IMR-90 (cell line): ENCODE results near the gene MRTFA. TPM values are rescaled to one million over a fixed set of nuclear protein-coding genes. Genes with fewer than 3 reads are reported as not detected.

ENCODE experiments used
- ATAC-seq: fragments of 200-7000 bp; cut with Tn5 transposase; 2 replicates; pipeline ENCODE4 v1.9.1; 2020; ENCODE audit warnings: low read depth, mild to moderate bottlenecking, moderate library complexity
- BruUV-seq: library from RNA; stranded (reverse); fragments of 400-500 nt; replicated peaks from 2 replicates; lab custom pipeline; 2021; lab: Mats Ljungman, UMichigan
- CTCF ChIA-PET: fragments of 300-600 bp; formaldehyde crosslinking; extraction: SDS; loops from one replicate; lab custom pipeline; 2021; ENCODE audit warnings: antibody characterized with exemption; lab: Yijun Ruan, JAX
- POLR2A ChIA-PET: fragments of 300-600 bp; sonication (Branson Sonifier 250); formaldehyde crosslinking; loops from one replicate; lab custom pipeline; 2022; ENCODE audit warnings: antibody characterized with exemption; ENCODE audit not compliant: unreplicated experiment; lab: Charles Lee
- DNase-seq: peaks from one replicate; pipeline ENCODE4 v3.0.0; 2013
- H2AFZ ChIP-seq: replicated peaks from 2 replicates; pipeline ENCODE3; 2013; ENCODE audit warnings: low read length, mild to moderate bottlenecking; ENCODE audit not compliant: poor library complexity
- H2AK5ac ChIP-seq: 2 replicates; pipeline ENCODE4 v1.6.1; 2013; ENCODE audit warnings: low read depth, low read length, inconsistent platforms
- H2AK9ac ChIP-seq: replicated peaks from 2 replicates; pipeline ENCODE3; 2013; ENCODE audit warnings: mild to moderate bottlenecking, low read depth, low read length, moderate library complexity; ENCODE audit not compliant: poor library complexity
- H2BK120ac ChIP-seq: 2 replicates; pipeline ENCODE4 v1.6.1; 2013; ENCODE audit warnings: low read depth, low read length, inconsistent platforms
- H2BK15ac ChIP-seq: 3 replicates; pipeline ENCODE4 v1.6.1; 2013; ENCODE audit warnings: low read depth, low read length, inconsistent platforms
- H2BK20ac ChIP-seq: 2 replicates; pipeline ENCODE4 v1.6.1; 2013; ENCODE audit warnings: low read depth, mild to moderate bottlenecking, inconsistent platforms, low read length, moderate library complexity
- H2BK5ac ChIP-seq: 2 replicates; pipeline ENCODE4 v1.6.1; 2013; ENCODE audit warnings: mild to moderate bottlenecking, low read depth, low read length, inconsistent platforms; ENCODE audit not compliant: poor library complexity, severe bottlenecking
- H3K14ac ChIP-seq: replicated peaks from 2 replicates; pipeline ENCODE4 v1.6.1; 2013; ENCODE audit warnings: low read depth, low read length, inconsistent platforms
- H3K18ac ChIP-seq: 2 replicates; pipeline ENCODE4 v1.6.1; 2013; ENCODE audit warnings: low read depth, low read length, control low read depth
- H3K23ac ChIP-seq: 2 replicates; pipeline ENCODE4 v1.6.1; 2013; ENCODE audit warnings: low read depth, low read length, inconsistent platforms
- H3K27ac ChIP-seq: 2 replicates; pipeline ENCODE4 v1.5.1; 2013; ENCODE audit warnings: mild to moderate bottlenecking, control low read depth, low read length; ENCODE audit not compliant: insufficient read depth
- H3K27me3 ChIP-seq: 2 replicates; pipeline ENCODE4 v1.6.1; 2013; ENCODE audit warnings: low read length; ENCODE audit not compliant: control insufficient read depth, insufficient read depth
- H3K36me3 ChIP-seq: 2 replicates; pipeline ENCODE4 v1.6.1; 2013; ENCODE audit warnings: low read length, mixed read lengths; ENCODE audit not compliant: control insufficient read depth, insufficient read depth
- H3K4ac ChIP-seq: 2 replicates; pipeline ENCODE4 v1.6.1; 2013; ENCODE audit warnings: low read depth, low read length, inconsistent platforms
- H3K4me1 ChIP-seq: 2 replicates; pipeline ENCODE4 v1.6.1; 2013; ENCODE audit warnings: low read length, mixed read lengths; ENCODE audit not compliant: control insufficient read depth, insufficient read depth
- H3K4me2 ChIP-seq: 2 replicates; pipeline ENCODE4 v1.6.1; 2013; ENCODE audit warnings: low read depth, mild to moderate bottlenecking, control low read depth, low read length, moderate library complexity
- H3K4me3 ChIP-seq: 2 replicates; pipeline ENCODE4 v1.5.1; 2013; ENCODE audit warnings: low read depth, mild to moderate bottlenecking, control low read depth, low read length, moderate library complexity; ENCODE audit not compliant: insufficient read depth
- H3K56ac ChIP-seq: 2 replicates; pipeline ENCODE4 v1.6.1; 2013; ENCODE audit warnings: low read length, inconsistent platforms; ENCODE audit not compliant: insufficient read depth; ENCODE audit errors: extremely low read depth
- H3K79me1 ChIP-seq, 2 experiments: 2 replicates each; pipeline ENCODE4 v1.6.1; 2013; ENCODE audit warnings: low read length in 2 of 2, inconsistent platforms in 1 of 2, low read depth in 1 of 2
- H3K9ac ChIP-seq: 2 replicates; pipeline ENCODE4 v1.6.1; 2013; ENCODE audit warnings: low read depth, low read length, control low read depth
- H3K9me1 ChIP-seq: 2 replicates; pipeline ENCODE4 v1.6.1; 2013; ENCODE audit warnings: low read length, inconsistent platforms; ENCODE audit not compliant: insufficient read depth
- H3K9me3 ChIP-seq: 2 replicates; pipeline ENCODE4 v1.6.1; 2013; ENCODE audit warnings: low read length; ENCODE audit not compliant: control insufficient read depth, insufficient read depth
- H4K20me1 ChIP-seq: 2 replicates; pipeline ENCODE4 v1.6.1; 2013; ENCODE audit warnings: low read length, inconsistent platforms; ENCODE audit not compliant: insufficient read depth
- H4K5ac ChIP-seq: 2 replicates; pipeline ENCODE4 v1.6.1; 2013; ENCODE audit warnings: mild to moderate bottlenecking, low read depth, low read length, control low read depth
- H4K8ac ChIP-seq, 2 experiments: 2 replicates each; pipeline ENCODE4 v1.6.1; 2013; ENCODE audit warnings: low read depth in 2 of 2, low read length in 2 of 2, control low read depth in 1 of 2, inconsistent platforms in 1 of 2
- H4K91ac ChIP-seq: 2 replicates; pipeline ENCODE4 v1.6.1; 2013; ENCODE audit warnings: low read depth, low read length, inconsistent platforms; ENCODE audit not compliant: insufficient read depth
- BHLHE40 ChIP-seq: fragments of 150-350 bp; IDR thresholded peaks from 2 replicates; pipeline ENCODE4 v1.6.1; 2016; ENCODE audit warnings: mild to moderate bottlenecking, low read depth, low read length
- CEBPB ChIP-seq: IDR thresholded peaks from 2 replicates; pipeline ENCODE4 v1.6.1; 2012; ENCODE audit warnings: low read depth, low read length, improper control_type of control experiment
- CHD1 ChIP-seq: IDR thresholded peaks from 2 replicates; pipeline ENCODE4 v1.6.1; 2012; ENCODE audit warnings: low read depth, low read length, improper control_type of control experiment
- FOS ChIP-seq: fragments of 150-350 bp; IDR thresholded peaks from 2 replicates; pipeline ENCODE4 v1.6.1; 2016; ENCODE audit warnings: low read depth, low read length
- MAZ ChIP-seq: IDR thresholded peaks from 2 replicates; pipeline ENCODE4 v1.6.1; 2012; ENCODE audit warnings: low read depth, mild to moderate bottlenecking, low read length, improper control_type of control experiment, moderate library complexity, borderline replicate concordance
- MXI1 ChIP-seq: IDR thresholded peaks from 2 replicates; pipeline ENCODE4 v1.6.1; 2012; ENCODE audit warnings: low read depth, mild to moderate bottlenecking, low read length, moderate library complexity, borderline replicate concordance
- NFE2L2 ChIP-seq: fragments of 150-350 bp; IDR thresholded peaks from 2 replicates; pipeline ENCODE4 v1.6.1; 2016; ENCODE audit warnings: low read depth, mild to moderate bottlenecking, low read length
- POLR2A ChIP-seq: IDR thresholded peaks from 2 replicates; pipeline ENCODE4 v1.6.1; 2012; ENCODE audit warnings: mild to moderate bottlenecking, low read depth, low read length
- RAD21 ChIP-seq: IDR thresholded peaks from 2 replicates; pipeline ENCODE4 v1.6.1; 2012; ENCODE audit warnings: low read length, improper control_type of control experiment
- RCOR1 ChIP-seq: IDR thresholded peaks from 2 replicates; pipeline ENCODE4 v1.6.1; 2012; ENCODE audit warnings: mild to moderate bottlenecking, low read length, improper control_type of control experiment; ENCODE audit not compliant: insufficient replicate concordance
- RFX5 ChIP-seq: IDR thresholded peaks from 2 replicates; pipeline ENCODE4 v1.8.0; 2012; ENCODE audit warnings: low read depth, mild to moderate bottlenecking, low read length, moderate library complexity
- SMC3 ChIP-seq: fragments of 150-350 bp; IDR thresholded peaks from 2 replicates; pipeline ENCODE4 v1.6.1; 2016; ENCODE audit warnings: low read depth, mild to moderate bottlenecking, antibody characterized with exemption, low read length, moderate library complexity
- WGBS, 2 experiments: methylation state at CpG; one replicate each; pipeline versions ENCODE4 v1.1.5 to v1.1.7; 2013; ENCODE audit warnings: missing lambda C conversion rate in 2 of 2; ENCODE audit not compliant: insufficient read length in 1 of 2; ENCODE audit errors: extremely low coverage in 2 of 2; 5-methylcytosine and 5-hydroxymethylcytosine counted together
- dilution Hi-C: fragments of 300-500 bp; cut with HindIII; formaldehyde crosslinking; loops from one replicate; pipeline ENCODE4 v1.14.3; 2018; ENCODE audit warnings: low sequenced_read_pairs; ENCODE audit not compliant: unreplicated experiment
- in situ Hi-C: fragments of 300-500 bp; cut with MboI; formaldehyde crosslinking; loops from 3 replicates; pipeline ENCODE4 v1.14.3; 2019; ENCODE audit warnings: low sequenced_read_pairs, inconsistent platforms, mixed read lengths
- intact Hi-C: fragments of 100-400 bp; cut with micrococcal nuclease; formaldehyde crosslinking; loops from 2 replicates; pipeline ENCODE4 v1.10.0; 2022
- polyA plus RNA-seq, 3 experiments: library from polyadenylated mRNA; depleted of rRNA; stranded (reverse); fragments of >200 nt; gene quantifications; 2 replicates each; pipeline ENCODE4 v1.2.3, GENCODE V29; 2012; ENCODE audit warnings: low replicate concordance in 1 of 3
- total RNA-seq: library from RNA; depleted of rRNA; stranded (reverse); fragments of >200 nt; gene quantifications from 2 replicates; pipeline ENCODE4 v1.2.3, GENCODE V29; 2012
- TF ChIP-seq, protein P1 (sequence below): conservative IDR thresholded peaks from 2 replicates; pipeline ENCODE4 v1.5.1; 2012; ENCODE audit warnings: mild to moderate bottlenecking, low read depth, low read length, improper control_type of control experiment
- TF ChIP-seq, protein P2 (sequence below): fragments of 150-350 bp; IDR thresholded peaks from 2 replicates; pipeline ENCODE4 v1.6.1; 2016; ENCODE audit warnings: low read depth, mild to moderate bottlenecking, low read length, moderate library complexity, borderline replicate concordance
- TF ChIP-seq, protein P3 (sequence below): fragments of 150-350 bp; IDR thresholded peaks from 2 replicates; pipeline ENCODE4 v1.6.1; 2017; ENCODE audit warnings: mild to moderate bottlenecking, antibody characterized with exemption, low read length, low read depth

MRTFA gene
- total and polyA plus RNA-seq, 2 of the 4 experiments (the other 2 are of a cell fraction), result 12.5 to 17.2 TPM

DNA sequence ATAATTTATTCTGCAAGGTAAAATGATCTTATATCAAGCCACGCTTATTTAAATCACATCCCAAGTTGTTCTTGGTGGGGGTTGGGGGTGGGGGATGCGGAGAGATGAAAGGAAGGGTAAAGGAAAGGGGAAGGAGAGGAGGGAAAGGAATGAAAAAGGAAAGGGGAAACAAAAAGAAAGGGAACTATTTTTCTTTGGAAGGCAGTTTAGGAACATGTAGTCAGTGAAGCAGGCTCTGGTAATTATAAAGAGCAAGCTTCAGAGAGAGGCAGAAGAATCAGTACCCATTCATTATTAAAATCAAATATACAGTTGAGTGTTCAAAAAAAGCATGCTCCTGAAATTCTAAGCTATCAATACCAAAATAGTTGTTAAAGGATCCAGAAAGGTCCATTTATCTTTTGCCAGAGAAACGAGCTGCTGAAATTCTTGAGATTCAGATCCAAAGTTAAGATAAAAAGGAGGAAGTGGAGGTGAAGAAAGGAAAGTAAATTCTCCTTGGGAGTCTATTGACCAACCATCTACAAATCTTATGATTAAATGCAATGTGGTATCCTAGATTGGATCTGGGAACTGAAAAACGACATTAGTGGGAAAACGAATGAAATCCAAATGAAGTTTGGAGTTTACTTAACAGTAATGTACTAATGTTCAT lies 158.7 kb downstream of the MRTFA start:
- Histone ChIP-seq H4K5ac (no peak overlapping the region), H3K4me1 (peaks cover 10% of the 10 kb centered on the region), H3K36me3 (peaks cover 1% of the 10 kb centered on the region; the same call in 1 of the 2 replicates), H3K27ac (no peak overlapping the region), H2AK9ac (no peak overlapping the region), H3K9me3 (no peaks in the 10 kb centered on the region), H3K4ac (no peak overlapping the region), H3K27me3 (no peaks in the 10 kb centered on the region), H3K79me1 (peaks cover 45 to 81% of the 10 kb centered on the region in 2 experiments), H2BK20ac (no peak overlapping the region), H2BK15ac (no peak overlapping the region), H3K18ac (no peak overlapping the region), H3K56ac (no peak overlapping the region), H3K14ac (no peak overlapping the region), H2BK120ac (no peak overlapping the region), H4K8ac (no peak overlapping the region), H3K9me1 (peaks cover 11% of the 10 kb centered on the region), H2BK5ac (no peak overlapping the region), H2AK5ac (no peak overlapping the region), H4K91ac (no peak overlapping the region), H3K23ac (no peak overlapping the region), H2AFZ (no peak overlapping the region), H3K9ac (no peak overlapping the region), H3K4me3 (no peak overlapping the region), H4K20me1 (peaks cover 15% of the 10 kb centered on the region; the same call in 1 of the 2 replicates), H3K4me2 (no peak overlapping the region)
- WGBS, 2 experiments, result 33% methylated on average over 1 of the region's 5 CpGs; no CpG with 5 or more reads in 1 of the 2 experiments
- intact Hi-C loops (no loop called here), in situ Hi-C loops (no loop called here), dilution Hi-C loops (no loop called here)
- ATAC-seq (no peak), DNase-seq (no peak)
- ChIA-PET CTCF (no interaction called here), POLR2A (no interaction called here)
- no TSS peak for BruUV-seq
- TF ChIP-seq, protein P1, sequence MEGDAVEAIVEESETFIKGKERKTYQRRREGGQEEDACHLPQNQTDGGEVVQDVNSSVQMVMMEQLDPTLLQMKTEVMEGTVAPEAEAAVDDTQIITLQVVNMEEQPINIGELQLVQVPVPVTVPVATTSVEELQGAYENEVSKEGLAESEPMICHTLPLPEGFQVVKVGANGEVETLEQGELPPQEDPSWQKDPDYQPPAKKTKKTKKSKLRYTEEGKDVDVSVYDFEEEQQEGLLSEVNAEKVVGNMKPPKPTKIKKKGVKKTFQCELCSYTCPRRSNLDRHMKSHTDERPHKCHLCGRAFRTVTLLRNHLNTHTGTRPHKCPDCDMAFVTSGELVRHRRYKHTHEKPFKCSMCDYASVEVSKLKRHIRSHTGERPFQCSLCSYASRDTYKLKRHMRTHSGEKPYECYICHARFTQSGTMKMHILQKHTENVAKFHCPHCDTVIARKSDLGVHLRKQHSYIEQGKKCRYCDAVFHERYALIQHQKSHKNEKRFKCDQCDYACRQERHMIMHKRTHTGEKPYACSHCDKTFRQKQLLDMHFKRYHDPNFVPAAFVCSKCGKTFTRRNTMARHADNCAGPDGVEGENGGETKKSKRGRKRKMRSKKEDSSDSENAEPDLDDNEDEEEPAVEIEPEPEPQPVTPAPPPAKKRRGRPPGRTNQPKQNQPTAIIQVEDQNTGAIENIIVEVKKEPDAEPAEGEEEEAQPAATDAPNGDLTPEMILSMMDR, result no peak
- TF ChIP-seq NFE2L2, result no peak
- TF ChIP-seq FOS, result no peak
- no peak for TF ChIP-seq POLR2A
- TF ChIP-seq RCOR1, result no peak
- no peak for TF ChIP-seq SMC3
- no peak for TF ChIP-seq BHLHE40
- TF ChIP-seq MXI1, result no peak
- TF ChIP-seq, protein P2, sequence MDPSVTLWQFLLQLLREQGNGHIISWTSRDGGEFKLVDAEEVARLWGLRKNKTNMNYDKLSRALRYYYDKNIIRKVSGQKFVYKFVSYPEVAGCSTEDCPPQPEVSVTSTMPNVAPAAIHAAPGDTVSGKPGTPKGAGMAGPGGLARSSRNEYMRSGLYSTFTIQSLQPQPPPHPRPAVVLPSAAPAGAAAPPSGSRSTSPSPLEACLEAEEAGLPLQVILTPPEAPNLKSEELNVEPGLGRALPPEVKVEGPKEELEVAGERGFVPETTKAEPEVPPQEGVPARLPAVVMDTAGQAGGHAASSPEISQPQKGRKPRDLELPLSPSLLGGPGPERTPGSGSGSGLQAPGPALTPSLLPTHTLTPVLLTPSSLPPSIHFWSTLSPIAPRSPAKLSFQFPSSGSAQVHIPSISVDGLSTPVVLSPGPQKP, result no peak
- no peak for TF ChIP-seq CHD1
- no peak for TF ChIP-seq RFX5
- no peak for TF ChIP-seq RAD21
- no peak for TF ChIP-seq CEBPB
- no peak for TF ChIP-seq MAZ
- TF ChIP-seq, protein P3, sequence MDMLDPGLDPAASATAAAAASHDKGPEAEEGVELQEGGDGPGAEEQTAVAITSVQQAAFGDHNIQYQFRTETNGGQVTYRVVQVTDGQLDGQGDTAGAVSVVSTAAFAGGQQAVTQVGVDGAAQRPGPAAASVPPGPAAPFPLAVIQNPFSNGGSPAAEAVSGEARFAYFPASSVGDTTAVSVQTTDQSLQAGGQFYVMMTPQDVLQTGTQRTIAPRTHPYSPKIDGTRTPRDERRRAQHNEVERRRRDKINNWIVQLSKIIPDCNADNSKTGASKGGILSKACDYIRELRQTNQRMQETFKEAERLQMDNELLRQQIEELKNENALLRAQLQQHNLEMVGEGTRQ, result no peak
